Measurements from ENCODE around the gene CARMIL1.

The CARMIL1 gene

GRCh38 chr6:25401711-25402110 is 122.5 kb downstream of the CARMIL1 start:
- H3K9me3 ChIP-seq (ENCODE audit: control insufficient read depth, insufficient read depth, low read depth, low read length): no peaks in the 10 kb centered on the region
- H3K27ac ChIP-seq (ENCODE audit: extremely low read depth, low read depth, low read length): no peak overlapping the region
- H3K4me1 ChIP-seq (ENCODE audit: control insufficient read depth, insufficient read depth, low read length): no peaks in the 10 kb centered on the region
- POLR2A ChIA-PET: no interaction called here
- H3K4me3 ChIP-seq (ENCODE audit: low read depth, low read length): no peak overlapping the region
- TF ChIP-seq, protein P1, sequence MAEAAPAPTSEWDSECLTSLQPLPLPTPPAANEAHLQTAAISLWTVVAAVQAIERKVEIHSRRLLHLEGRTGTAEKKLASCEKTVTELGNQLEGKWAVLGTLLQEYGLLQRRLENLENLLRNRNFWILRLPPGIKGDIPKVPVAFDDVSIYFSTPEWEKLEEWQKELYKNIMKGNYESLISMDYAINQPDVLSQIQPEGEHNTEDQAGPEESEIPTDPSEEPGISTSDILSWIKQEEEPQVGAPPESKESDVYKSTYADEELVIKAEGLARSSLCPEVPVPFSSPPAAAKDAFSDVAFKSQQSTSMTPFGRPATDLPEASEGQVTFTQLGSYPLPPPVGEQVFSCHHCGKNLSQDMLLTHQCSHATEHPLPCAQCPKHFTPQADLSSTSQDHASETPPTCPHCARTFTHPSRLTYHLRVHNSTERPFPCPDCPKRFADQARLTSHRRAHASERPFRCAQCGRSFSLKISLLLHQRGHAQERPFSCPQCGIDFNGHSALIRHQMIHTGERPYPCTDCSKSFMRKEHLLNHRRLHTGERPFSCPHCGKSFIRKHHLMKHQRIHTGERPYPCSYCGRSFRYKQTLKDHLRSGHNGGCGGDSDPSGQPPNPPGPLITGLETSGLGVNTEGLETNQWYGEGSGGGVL (tag by site-specific recombination; IDR thresholded peaks at IDR 0.05): no peak
- TF ChIP-seq ZNF16 (tag by site-specific recombination; IDR thresholded peaks at IDR 0.05; ENCODE audit: low read depth): no peak
- TF ChIP-seq, protein P2, sequence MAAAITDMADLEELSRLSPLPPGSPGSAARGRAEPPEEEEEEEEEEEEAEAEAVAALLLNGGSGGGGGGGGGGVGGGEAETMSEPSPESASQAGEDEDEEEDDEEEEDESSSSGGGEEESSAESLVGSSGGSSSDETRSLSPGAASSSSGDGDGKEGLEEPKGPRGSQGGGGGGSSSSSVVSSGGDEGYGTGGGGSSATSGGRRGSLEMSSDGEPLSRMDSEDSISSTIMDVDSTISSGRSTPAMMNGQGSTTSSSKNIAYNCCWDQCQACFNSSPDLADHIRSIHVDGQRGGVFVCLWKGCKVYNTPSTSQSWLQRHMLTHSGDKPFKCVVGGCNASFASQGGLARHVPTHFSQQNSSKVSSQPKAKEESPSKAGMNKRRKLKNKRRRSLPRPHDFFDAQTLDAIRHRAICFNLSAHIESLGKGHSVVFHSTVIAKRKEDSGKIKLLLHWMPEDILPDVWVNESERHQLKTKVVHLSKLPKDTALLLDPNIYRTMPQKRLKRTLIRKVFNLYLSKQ (tag by site-specific recombination; IDR thresholded peaks at IDR 0.05; ENCODE audit: borderline replicate concordance): no peak
- no peak for TF ChIP-seq ZNF19 (tag by site-specific recombination; IDR thresholded peaks at IDR 0.05; ENCODE audit: low read depth)
- TF ChIP-seq, protein P3, sequence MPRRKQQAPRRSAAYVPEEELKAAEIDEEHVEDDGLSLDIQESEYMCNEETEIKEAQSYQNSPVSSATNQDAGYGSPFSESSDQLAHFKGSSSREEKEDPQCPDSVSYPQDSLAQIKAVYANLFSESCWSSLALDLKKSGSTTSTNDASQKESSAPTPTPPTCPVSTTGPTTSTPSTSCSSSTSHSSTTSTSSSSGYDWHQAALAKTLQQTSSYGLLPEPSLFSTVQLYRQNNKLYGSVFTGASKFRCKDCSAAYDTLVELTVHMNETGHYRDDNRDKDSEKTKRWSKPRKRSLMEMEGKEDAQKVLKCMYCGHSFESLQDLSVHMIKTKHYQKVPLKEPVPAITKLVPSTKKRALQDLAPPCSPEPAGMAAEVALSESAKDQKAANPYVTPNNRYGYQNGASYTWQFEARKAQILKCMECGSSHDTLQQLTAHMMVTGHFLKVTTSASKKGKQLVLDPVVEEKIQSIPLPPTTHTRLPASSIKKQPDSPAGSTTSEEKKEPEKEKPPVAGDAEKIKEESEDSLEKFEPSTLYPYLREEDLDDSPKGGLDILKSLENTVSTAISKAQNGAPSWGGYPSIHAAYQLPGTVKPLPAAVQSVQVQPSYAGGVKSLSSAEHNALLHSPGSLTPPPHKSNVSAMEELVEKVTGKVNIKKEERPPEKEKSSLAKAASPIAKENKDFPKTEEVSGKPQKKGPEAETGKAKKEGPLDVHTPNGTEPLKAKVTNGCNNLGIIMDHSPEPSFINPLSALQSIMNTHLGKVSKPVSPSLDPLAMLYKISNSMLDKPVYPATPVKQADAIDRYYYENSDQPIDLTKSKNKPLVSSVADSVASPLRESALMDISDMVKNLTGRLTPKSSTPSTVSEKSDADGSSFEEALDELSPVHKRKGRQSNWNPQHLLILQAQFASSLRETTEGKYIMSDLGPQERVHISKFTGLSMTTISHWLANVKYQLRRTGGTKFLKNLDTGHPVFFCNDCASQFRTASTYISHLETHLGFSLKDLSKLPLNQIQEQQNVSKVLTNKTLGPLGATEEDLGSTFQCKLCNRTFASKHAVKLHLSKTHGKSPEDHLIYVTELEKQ (tag by site-specific recombination; IDR thresholded peaks at IDR 0.05; ENCODE audit: borderline replicate concordance): no peak
- CTCF ChIA-PET: interaction anchor here (0.7 kb wide), 1 partner anchor 11 kb away, joined by 3 read pairs; no protein-coding TSS in a partner anchor
- H3K36me3 ChIP-seq (ENCODE audit: control insufficient read depth in 2 of 2, insufficient read depth in 1 of 2, low read length in 2 of 2): no peaks in the 10 kb centered on the region

- CTCF ChIA-PET: interaction anchor here (0.7 kb wide), 1 partner anchor 10 kb away, joined by 3 read pairs; no protein-coding TSS in a partner anchor
- Histone ChIP-seq H3K36me3 (ENCODE audit: control insufficient read depth in 2 of 2, insufficient read depth in 1 of 2, low read length in 2 of 2) (no peaks in the 10 kb centered on the region), H3K27ac (ENCODE audit: extremely low read depth, low read depth, low read length) (no peak overlapping the region), H3K4me3 (ENCODE audit: low read depth, low read length) (no peak overlapping the region), H3K9me3 (ENCODE audit: control insufficient read depth, insufficient read depth, low read depth, low read length) (no peaks in the 10 kb centered on the region), H3K4me1 (ENCODE audit: control insufficient read depth, insufficient read depth, low read length) (no peaks in the 10 kb centered on the region)
- POLR2A ChIA-PET: no interaction called here
- TF ChIP-seq ZNF266 (tag by site-specific recombination; IDR thresholded peaks at IDR 0.05; ENCODE audit: low read depth) (no peak), ZNF175 (tag by site-specific recombination; IDR thresholded peaks at IDR 0.05) (no peak), ZBTB17 (tag by site-specific recombination; IDR thresholded peaks at IDR 0.05) (no peak), ZBTB21 (tag by site-specific recombination; IDR thresholded peaks at IDR 0.05) (no peak), ZXDB (tag by site-specific recombination; IDR thresholded peaks at IDR 0.05) (no peak), ZNF146 (tag by site-specific recombination; IDR thresholded peaks at IDR 0.05) (no peak), ZNF26 (tag by site-specific recombination; IDR thresholded peaks at IDR 0.05) (no peak), ZNF155 (tag by site-specific recombination; IDR thresholded peaks at IDR 0.05) (no peak), ZNF580 (tag by site-specific recombination; IDR thresholded peaks at IDR 0.05) (no peak), ZNF132 (tag by site-specific recombination; IDR thresholded peaks at IDR 0.05; ENCODE audit: borderline replicate concordance) (no peak)
These were observed 123.0 kb downstream of the CARMIL1 start for GRCh38 chr6:25402125-25402524.
